GM23338 (cell line): ENCODE measurements around the gene ZNF385B. TPM values are rescaled to one million over a fixed set of nuclear protein-coding genes. Genes with fewer than 3 reads are reported as not detected.

Source experiments
- ATAC-seq: fragments of 200-7000 bp; cut with Tn5 transposase; 3 replicates; pipeline ENCODE4 v1.9.1; 2020
- DNase-seq: peaks from one replicate; pipeline ENCODE4 v3.0.0-alpha.2; 2015; ENCODE audit warnings: low spot score
- H2AFZ ChIP-seq: fragments of 200-600 bp; sonication (generic); 2 replicates; pipeline ENCODE4 v1.8.0; 2016; ENCODE audit warnings: antibody characterized with exemption, mild to moderate bottlenecking, moderate library complexity
- H3F3A ChIP-seq: fragments of 200-600 bp; sonication (generic); replicated peaks from 2 replicates; pipeline ENCODE4 v1.8.0; 2017; ENCODE audit warnings: antibody characterized with exemption, mixed run types, low read depth
- H3K27ac ChIP-seq: fragments of 200-600 bp; sonication (generic); 2 replicates; pipeline ENCODE4 v1.6.1; 2016; ENCODE audit warnings: low read depth
- H3K27me3 ChIP-seq: fragments of 200-600 bp; sonication (generic); 2 replicates; pipeline ENCODE4 v1.8.0; 2016; ENCODE audit warnings: mild to moderate bottlenecking, mixed run types, moderate library complexity; ENCODE audit not compliant: insufficient read depth
- H3K36me3 ChIP-seq: fragments of 200-600 bp; sonication (generic); 2 replicates; pipeline ENCODE4 v1.8.0; 2016; ENCODE audit warnings: mild to moderate bottlenecking; ENCODE audit not compliant: insufficient read depth
- H3K4me1 ChIP-seq: fragments of 200-600 bp; sonication (generic); 2 replicates; pipeline ENCODE4 v1.8.0; 2016; ENCODE audit warnings: mild to moderate bottlenecking, moderate library complexity; ENCODE audit not compliant: insufficient read depth
- H3K4me2 ChIP-seq: fragments of 200-600 bp; sonication (generic); 2 replicates; pipeline ENCODE4 v1.7.1; 2017; ENCODE audit warnings: mixed run types
- H3K4me3 ChIP-seq: fragments of 200-600 bp; sonication (generic); 2 replicates; pipeline ENCODE4 v1.6.1; 2016; ENCODE audit warnings: mixed run types
- H3K79me2 ChIP-seq: fragments of 200-600 bp; sonication (generic); replicated peaks from 2 replicates; pipeline ENCODE4 v1.8.0; 2017; ENCODE audit warnings: mild to moderate bottlenecking; ENCODE audit not compliant: insufficient read depth
- H3K9me2 ChIP-seq: fragments of 200-600 bp; sonication (generic); 2 replicates; pipeline ENCODE4 v1.8.0; 2017; ENCODE audit not compliant: insufficient read depth
- H4K20me1 ChIP-seq: fragments of 200-600 bp; sonication (generic); replicated peaks from 2 replicates; pipeline ENCODE4 v1.8.0; 2017; ENCODE audit warnings: mild to moderate bottlenecking; ENCODE audit not compliant: insufficient read depth
- H3K27ac Mint-ChIP-seq: 2 replicates; pipeline ENCODE4 v1.8.0; 2020; ENCODE audit warnings: inconsistent platforms, mild to moderate bottlenecking, moderate library complexity, mixed read lengths
- H3K27me3 Mint-ChIP-seq: 3 replicates; pipeline ENCODE4 v1.8.0; 2022; ENCODE audit warnings: low read depth, mild to moderate bottlenecking, moderate library complexity, mixed read lengths, inconsistent platforms; ENCODE audit not compliant: insufficient read depth, poor library complexity
- H3K36me3 Mint-ChIP-seq: 3 replicates; pipeline ENCODE4 v1.8.0; 2021; ENCODE audit warnings: low read depth, mild to moderate bottlenecking, inconsistent platforms, moderate library complexity, mixed read lengths
- H3K4me1 Mint-ChIP-seq: 3 replicates; pipeline ENCODE4 v1.8.0; 2020; ENCODE audit warnings: mild to moderate bottlenecking, inconsistent platforms, mixed read lengths
- H3K4me3 Mint-ChIP-seq: 3 replicates; pipeline ENCODE4 v1.8.0; 2021; ENCODE audit warnings: moderate library complexity, mild to moderate bottlenecking, inconsistent platforms, mixed read lengths
- H3K9me3 Mint-ChIP-seq: 3 replicates; pipeline ENCODE4 v1.8.0; 2020; ENCODE audit warnings: moderate library complexity, mild to moderate bottlenecking, inconsistent platforms, mixed read lengths
- CREB1 ChIP-seq: fragments of 250-450 bp; sonication (Bioruptor Pico); IDR thresholded peaks from 2 replicates; pipeline ENCODE4 v1.5.0; 2020; ENCODE audit warnings: low read depth, mild to moderate bottlenecking, moderate library complexity
- EZH2 ChIP-seq: fragments of 200-600 bp; sonication (generic); IDR thresholded peaks from one replicate; pipeline ENCODE4 v1.8.0; 2017; ENCODE audit warnings: antibody characterized with exemption, mild to moderate bottlenecking, low read depth; ENCODE audit not compliant: unreplicated experiment
- EZH2phosphoT487 ChIP-seq: fragments of 200-600 bp; sonication (generic); IDR thresholded peaks from one replicate; pipeline ENCODE4 v1.8.1; 2018; ENCODE audit warnings: antibody characterized with exemption; ENCODE audit not compliant: unreplicated experiment
- JUNB ChIP-seq: IDR thresholded peaks from one replicate; pipeline ENCODE4 v1.6.1; 2016; ENCODE audit warnings: antibody characterized with exemption; ENCODE audit not compliant: unreplicated experiment
- NANOG ChIP-seq: IDR thresholded peaks from 2 replicates; pipeline ENCODE4 v1.6.1; 2016; ENCODE audit warnings: antibody characterized with exemption, borderline replicate concordance
- POLR2AphosphoS5 ChIP-seq: IDR thresholded peaks from 2 replicates; pipeline ENCODE4 v1.6.1; 2016; ENCODE audit warnings: antibody characterized with exemption, low read depth
- REST ChIP-seq: IDR thresholded peaks from one replicate; pipeline ENCODE4 v1.6.1; 2018; ENCODE audit warnings: antibody characterized with exemption; ENCODE audit not compliant: unreplicated experiment
- STAT1 ChIP-seq: IDR thresholded peaks from one replicate; pipeline ENCODE4 v1.6.1; 2016; ENCODE audit warnings: antibody characterized with exemption; ENCODE audit not compliant: unreplicated experiment
- ZNF114 ChIP-seq: fragments of 250-450 bp; sonication (Bioruptor Pico); IDR thresholded peaks from 2 replicates; pipeline ENCODE4 v1.5.0; 2020; ENCODE audit warnings: mild to moderate bottlenecking, moderate library complexity
- ZNF331 ChIP-seq: fragments of 250-450 bp; sonication (Bioruptor Pico); IDR thresholded peaks from 2 replicates; pipeline ENCODE4 v1.5.0; 2020; ENCODE audit warnings: low read depth, mild to moderate bottlenecking, moderate library complexity
- ZNF462 ChIP-seq: fragments of 250-450 bp; sonication (Bioruptor Pico); IDR thresholded peaks from 2 replicates; pipeline ENCODE4 v1.5.0; 2020; ENCODE audit warnings: mild to moderate bottlenecking, moderate library complexity
- polyA plus RNA-seq: library from polyadenylated mRNA; unstranded; fragments of >200 nt; fragmentation: Nextera tagmentation; extraction: Ambion mirVana; gene quantifications from 2 replicates; pipeline ENCODE4 v1.2.1, GENCODE V29; 2016
- total RNA-seq: library from RNA; depleted of rRNA; stranded (reverse); fragments of >200 nt; shearing (Covaris generic); gene quantifications from 2 replicates; pipeline ENCODE4 v1.2.3, GENCODE V29; 2014
- TF ChIP-seq, protein P1 (sequence below): IDR thresholded peaks from 2 replicates; pipeline ENCODE4 v1.6.1; 2016; ENCODE audit warnings: antibody characterized with exemption
- TF ChIP-seq, protein P2 (sequence below), 2 experiments: fragments of 200-600 bp in 1 of 2; sonication (generic) in 1 of 2; conservative IDR thresholded peaks; 2 replicates each; pipeline versions ENCODE4 v1.5.1 to v1.6.1; 2016 to 2017; ENCODE audit warnings: antibody characterized with exemption in 2 of 2, low read depth in 2 of 2, mild to moderate bottlenecking in 2 of 2, moderate library complexity in 1 of 2

Gene ZNF385B
- total and polyA plus RNA-seq, 2 experiments from 2014 or later: 1.5 to 4.6 TPM

GRCh38 chr2:179770029-179770428 is 91.4 kb downstream of the ZNF385B start:
- H3K79me2 ChIP-seq: no peaks in the 10 kb centered on the region
- H3K27me3 Mint-ChIP-seq: peaks cover 2% of the 10 kb centered on the region
- no peak overlapping the region for H3K27ac Mint-ChIP-seq
- H3K9me3 Mint-ChIP-seq: no peaks in the 10 kb centered on the region; the same call in 2 of the 3 replicates
- ATAC-seq: no peak
- peaks cover 18% of the 10 kb centered on the region for H3K4me1 Mint-ChIP-seq
- H3K9me2 ChIP-seq: no peaks in the 10 kb centered on the region
- H3K36me3 ChIP-seq: no peaks in the 10 kb centered on the region
- H4K20me1 ChIP-seq: no peaks in the 10 kb centered on the region
- no peaks in the 10 kb centered on the region for H3K27me3 ChIP-seq
- no peak for TF ChIP-seq STAT1
- no peak for TF ChIP-seq NANOG
- TF ChIP-seq EZH2phosphoT487: no peak
- TF ChIP-seq, protein P1, sequence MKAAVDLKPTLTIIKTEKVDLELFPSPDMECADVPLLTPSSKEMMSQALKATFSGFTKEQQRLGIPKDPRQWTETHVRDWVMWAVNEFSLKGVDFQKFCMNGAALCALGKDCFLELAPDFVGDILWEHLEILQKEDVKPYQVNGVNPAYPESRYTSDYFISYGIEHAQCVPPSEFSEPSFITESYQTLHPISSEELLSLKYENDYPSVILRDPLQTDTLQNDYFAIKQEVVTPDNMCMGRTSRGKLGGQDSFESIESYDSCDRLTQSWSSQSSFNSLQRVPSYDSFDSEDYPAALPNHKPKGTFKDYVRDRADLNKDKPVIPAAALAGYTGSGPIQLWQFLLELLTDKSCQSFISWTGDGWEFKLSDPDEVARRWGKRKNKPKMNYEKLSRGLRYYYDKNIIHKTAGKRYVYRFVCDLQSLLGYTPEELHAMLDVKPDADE: no peak
- TF ChIP-seq REST: no peak
- TF ChIP-seq, protein P2, sequence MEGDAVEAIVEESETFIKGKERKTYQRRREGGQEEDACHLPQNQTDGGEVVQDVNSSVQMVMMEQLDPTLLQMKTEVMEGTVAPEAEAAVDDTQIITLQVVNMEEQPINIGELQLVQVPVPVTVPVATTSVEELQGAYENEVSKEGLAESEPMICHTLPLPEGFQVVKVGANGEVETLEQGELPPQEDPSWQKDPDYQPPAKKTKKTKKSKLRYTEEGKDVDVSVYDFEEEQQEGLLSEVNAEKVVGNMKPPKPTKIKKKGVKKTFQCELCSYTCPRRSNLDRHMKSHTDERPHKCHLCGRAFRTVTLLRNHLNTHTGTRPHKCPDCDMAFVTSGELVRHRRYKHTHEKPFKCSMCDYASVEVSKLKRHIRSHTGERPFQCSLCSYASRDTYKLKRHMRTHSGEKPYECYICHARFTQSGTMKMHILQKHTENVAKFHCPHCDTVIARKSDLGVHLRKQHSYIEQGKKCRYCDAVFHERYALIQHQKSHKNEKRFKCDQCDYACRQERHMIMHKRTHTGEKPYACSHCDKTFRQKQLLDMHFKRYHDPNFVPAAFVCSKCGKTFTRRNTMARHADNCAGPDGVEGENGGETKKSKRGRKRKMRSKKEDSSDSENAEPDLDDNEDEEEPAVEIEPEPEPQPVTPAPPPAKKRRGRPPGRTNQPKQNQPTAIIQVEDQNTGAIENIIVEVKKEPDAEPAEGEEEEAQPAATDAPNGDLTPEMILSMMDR (conservative IDR thresholded peaks at IDR 0.05; ENCODE audit: low read depth in 2 of 2): no peak
- no peak for TF ChIP-seq ZNF331
- TF ChIP-seq EZH2: no peak
- TF ChIP-seq ZNF462 (CRISPR knock-in tag): no peak
- TF ChIP-seq ZNF114 (CRISPR knock-in tag): no peak
- no peak for TF ChIP-seq POLR2AphosphoS5
- TF ChIP-seq CREB1 (CRISPR knock-in tag): no peak
- TF ChIP-seq JUNB: no peak
- H3K27ac ChIP-seq: no peak overlapping the region
- no peak overlapping the region for H2AFZ ChIP-seq
- H3K4me2 ChIP-seq: no peak overlapping the region
- H3K36me3 Mint-ChIP-seq: no peaks in the 10 kb centered on the region; the same call in 2 of the 3 replicates
- H3K4me3 ChIP-seq: no peak overlapping the region
- H3K4me1 ChIP-seq: no peaks in the 10 kb centered on the region; the same call in 1 of the 2 replicates
- no peaks in the 10 kb centered on the region for H3F3A ChIP-seq
- H3K4me3 Mint-ChIP-seq: no peak overlapping the region
- no peak for DNase-seq
